Astrocyte (in vitro differentiated cells and primary cell): ENCODE measurements around the gene CTSD. TPM values are rescaled to one million over a fixed set of nuclear protein-coding genes. Genes with fewer than 3 reads are reported as not detected.

Experiments
- DNase-seq: peaks from one replicate; pipeline ENCODE4 v3.0.0-alpha.2; 2010; ENCODE audit warnings: low read depth
- FAIRE-seq: peaks from 2 replicates; lab custom pipeline; 2011; peaks lifted over from hg19 to GRCh38; lab: Jason Lieb, UNC
- H2AFZ ChIP-seq: 2 replicates; pipeline ENCODE4 v1.6.0; 2012; ENCODE audit warnings: low read depth, low read length, inconsistent platforms
- H3K27ac ChIP-seq: 2 replicates; pipeline ENCODE4 v1.5.1; 2011; ENCODE audit warnings: low read depth, low read length, inconsistent platforms
- H3K27me3 ChIP-seq: 2 replicates; pipeline ENCODE4 v1.6.0; 2011; ENCODE audit warnings: low read length, inconsistent platforms; ENCODE audit not compliant: insufficient read depth
- H3K36me3 ChIP-seq: 2 replicates; pipeline ENCODE4 v1.5.1; 2011; ENCODE audit warnings: low read length, inconsistent platforms; ENCODE audit not compliant: insufficient read depth
- H3K4me1 ChIP-seq: 2 replicates; pipeline ENCODE4 v1.5.1; 2011; ENCODE audit warnings: low read length, inconsistent platforms; ENCODE audit not compliant: insufficient read depth
- H3K4me2 ChIP-seq: 2 replicates; pipeline ENCODE4 v1.6.0; 2012; ENCODE audit warnings: low read length, inconsistent platforms
- H3K4me3 ChIP-seq: 2 replicates; pipeline ENCODE4 v1.5.1; 2011; ENCODE audit warnings: low read depth, mild to moderate bottlenecking, low read length, inconsistent platforms; ENCODE audit not compliant: insufficient read depth
- H3K79me2 ChIP-seq: 2 replicates; pipeline ENCODE4 v1.6.0; 2012; ENCODE audit warnings: mild to moderate bottlenecking, low read length, inconsistent platforms; ENCODE audit not compliant: insufficient read depth
- H3K9ac ChIP-seq: 2 replicates; pipeline ENCODE4 v1.6.0; 2012; ENCODE audit warnings: mild to moderate bottlenecking, low read length, inconsistent platforms
- H3K9me3 ChIP-seq: 2 replicates; pipeline ENCODE4 v1.5.1; 2012; ENCODE audit warnings: low read depth, mild to moderate bottlenecking, low read length, inconsistent platforms; ENCODE audit not compliant: insufficient read depth
- H4K20me1 ChIP-seq: 2 replicates; pipeline ENCODE4 v1.6.0; 2012; ENCODE audit warnings: low read length, inconsistent platforms; ENCODE audit not compliant: insufficient read depth
- H3K27ac Mint-ChIP-seq: one replicate; pipeline ENCODE4 v1.8.0; 2021; ENCODE audit warnings: mild to moderate bottlenecking, mixed read lengths; ENCODE audit not compliant: unreplicated experiment
- H3K27me3 Mint-ChIP-seq: one replicate; pipeline ENCODE4 v1.8.0; 2021; ENCODE audit warnings: low read depth, mixed read lengths; ENCODE audit not compliant: unreplicated experiment
- H3K36me3 Mint-ChIP-seq: one replicate; pipeline ENCODE4 v1.8.0; 2021; ENCODE audit warnings: low read depth, mixed read lengths; ENCODE audit not compliant: unreplicated experiment
- H3K4me1 Mint-ChIP-seq: one replicate; pipeline ENCODE4 v1.8.0; 2021; ENCODE audit warnings: low read depth, mixed read lengths; ENCODE audit not compliant: unreplicated experiment
- H3K4me3 Mint-ChIP-seq: one replicate; pipeline ENCODE4 v1.8.0; 2021; ENCODE audit warnings: mild to moderate bottlenecking, moderate library complexity, mixed read lengths; ENCODE audit not compliant: unreplicated experiment
- H3K9me3 Mint-ChIP-seq: one replicate; pipeline ENCODE4 v1.8.0; 2021; ENCODE audit warnings: mild to moderate bottlenecking, mixed read lengths; ENCODE audit not compliant: unreplicated experiment
- EZH2 ChIP-seq: IDR thresholded peaks from 2 replicates; pipeline ENCODE4 v1.6.1; 2012; ENCODE audit warnings: mild to moderate bottlenecking, low read length, inconsistent platforms; ENCODE audit not compliant: insufficient read depth
- total RNA-seq: library from RNA; stranded (reverse); gene quantifications from 2 replicates; pipeline ENCODE4 v1.2.1, GENCODE V29; 2021
- TF ChIP-seq, protein P1 (sequence below): IDR thresholded peaks from 2 replicates; pipeline ENCODE4 v1.5.1; 2011; ENCODE audit warnings: low read depth, mild to moderate bottlenecking, inconsistent platforms, low read length, moderate library complexity; ENCODE audit not compliant: insufficient read depth

CTSD gene
- total RNA-seq, 1 donor from 2014 or later, result 290 TPM

DNA sequence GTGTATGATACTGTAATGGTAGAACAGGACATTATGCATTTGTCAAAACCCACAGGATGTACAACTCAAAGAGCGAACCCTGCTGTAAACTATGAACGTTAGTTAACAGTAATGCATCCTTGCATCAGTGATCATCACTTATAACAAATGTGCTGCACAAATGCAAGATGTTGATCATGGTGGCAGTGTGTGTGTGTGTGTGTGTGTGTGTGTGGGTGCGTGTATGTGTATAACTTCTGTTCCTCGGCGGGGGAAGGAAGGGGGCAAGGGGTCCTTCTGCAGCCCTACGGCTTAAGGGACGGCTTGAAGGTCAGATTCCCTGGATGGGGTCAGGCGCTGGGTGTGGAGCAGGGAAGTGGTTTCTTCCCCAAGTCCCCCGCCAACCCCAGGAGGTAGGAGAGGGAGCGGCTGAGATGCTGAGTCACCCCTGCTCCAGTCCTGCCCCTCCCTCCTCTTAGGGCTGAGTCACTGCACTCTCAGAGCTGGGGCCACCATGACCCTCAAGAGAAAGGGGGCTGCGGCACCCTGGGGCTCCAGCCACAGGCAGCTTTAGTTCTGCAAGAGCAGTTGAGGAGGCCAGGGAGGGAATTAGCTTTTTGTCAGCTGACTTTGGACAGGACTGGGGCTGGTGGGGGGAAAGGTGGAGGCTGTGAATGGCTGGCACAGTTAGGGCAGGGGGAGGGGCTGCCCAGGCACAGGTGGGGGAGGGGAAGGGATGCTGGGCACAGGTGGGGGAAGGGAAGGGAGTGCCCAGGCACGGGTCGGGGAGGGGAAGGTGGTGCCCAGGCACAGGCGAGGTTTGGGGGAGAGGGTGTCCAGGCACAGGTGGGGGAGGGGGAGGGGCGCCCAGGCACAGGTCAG is 8.8 kb upstream of the CTSD start:
- FAIRE-seq, result peak; percentile 80

DNA sequence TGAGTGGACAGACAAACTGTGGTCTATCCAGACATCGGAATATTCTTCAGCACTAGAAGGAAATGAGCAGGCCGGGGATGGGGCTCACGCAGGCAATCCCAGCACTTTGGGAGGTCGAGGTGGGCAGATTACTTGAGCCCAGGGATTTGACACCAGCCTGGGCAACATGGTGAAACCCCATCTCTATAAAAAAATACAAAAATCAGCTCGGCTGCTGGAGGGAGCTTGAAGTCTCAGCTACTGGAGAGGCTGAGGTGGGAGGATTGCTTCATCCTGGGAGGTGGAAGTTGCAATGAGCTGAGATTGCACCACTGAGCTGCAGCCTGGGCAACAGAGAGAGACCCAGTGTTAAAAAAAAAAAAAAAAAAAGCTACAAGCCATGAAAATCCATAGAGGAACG is 8.0 kb upstream of the CTSD start:
- no peaks in the 10 kb centered on the region for H3K36me3 Mint-ChIP-seq
- H3K4me1 ChIP-seq, result peaks cover 18% of the 10 kb centered on the region
- no peaks in the 10 kb centered on the region for H3K27me3 ChIP-seq
- H3K79me2 ChIP-seq, result no peaks in the 10 kb centered on the region
- no peaks in the 10 kb centered on the region for H3K36me3 ChIP-seq
- no peak overlapping the region for H3K4me3 Mint-ChIP-seq
- H3K4me2 ChIP-seq, result peak overlapping the region; percentile 86
- no peak overlapping the region for H3K27ac ChIP-seq
- no peaks in the 10 kb centered on the region for H4K20me1 ChIP-seq
- H3K4me1 Mint-ChIP-seq, result peaks cover 35% of the 10 kb centered on the region
- no peak overlapping the region for H3K4me3 ChIP-seq
- no peak overlapping the region for H2AFZ ChIP-seq
- peaks cover 4% of the 10 kb centered on the region for H3K9me3 Mint-ChIP-seq
- H3K9me3 ChIP-seq, result no peaks in the 10 kb centered on the region
- TF ChIP-seq, protein P1, sequence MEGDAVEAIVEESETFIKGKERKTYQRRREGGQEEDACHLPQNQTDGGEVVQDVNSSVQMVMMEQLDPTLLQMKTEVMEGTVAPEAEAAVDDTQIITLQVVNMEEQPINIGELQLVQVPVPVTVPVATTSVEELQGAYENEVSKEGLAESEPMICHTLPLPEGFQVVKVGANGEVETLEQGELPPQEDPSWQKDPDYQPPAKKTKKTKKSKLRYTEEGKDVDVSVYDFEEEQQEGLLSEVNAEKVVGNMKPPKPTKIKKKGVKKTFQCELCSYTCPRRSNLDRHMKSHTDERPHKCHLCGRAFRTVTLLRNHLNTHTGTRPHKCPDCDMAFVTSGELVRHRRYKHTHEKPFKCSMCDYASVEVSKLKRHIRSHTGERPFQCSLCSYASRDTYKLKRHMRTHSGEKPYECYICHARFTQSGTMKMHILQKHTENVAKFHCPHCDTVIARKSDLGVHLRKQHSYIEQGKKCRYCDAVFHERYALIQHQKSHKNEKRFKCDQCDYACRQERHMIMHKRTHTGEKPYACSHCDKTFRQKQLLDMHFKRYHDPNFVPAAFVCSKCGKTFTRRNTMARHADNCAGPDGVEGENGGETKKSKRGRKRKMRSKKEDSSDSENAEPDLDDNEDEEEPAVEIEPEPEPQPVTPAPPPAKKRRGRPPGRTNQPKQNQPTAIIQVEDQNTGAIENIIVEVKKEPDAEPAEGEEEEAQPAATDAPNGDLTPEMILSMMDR, result no peak
- no peak for TF ChIP-seq EZH2
- no peak for FAIRE-seq
- no peak overlapping the region for H3K9ac ChIP-seq
- peak; percentile 38 for DNase-seq
- peaks cover 11% of the 10 kb centered on the region for H3K27me3 Mint-ChIP-seq
- peak overlapping the region; percentile 35 for H3K27ac Mint-ChIP-seq

More for the DNA sequence above, 8.8 kb upstream of the CTSD start:
- H3K4me1 Mint-ChIP-seq, result peaks cover 35% of the 10 kb centered on the region
- Histone ChIP-seq H3K4me2 (peak overlapping the region; percentile 86), H3K9me3 (no peaks in the 10 kb centered on the region), H3K4me1 (peaks cover 18% of the 10 kb centered on the region), H3K27ac (peak overlapping the region; percentile 52), H3K4me3 (peak overlapping the region; percentile 26), H3K9ac (peak overlapping the region; percentile 51), H3K79me2 (no peaks in the 10 kb centered on the region), H4K20me1 (no peaks in the 10 kb centered on the region), H3K27me3 (no peaks in the 10 kb centered on the region), H2AFZ (peak overlapping the region; percentile 77), H3K36me3 (no peaks in the 10 kb centered on the region)
- peaks cover 14% of the 10 kb centered on the region for H3K27me3 Mint-ChIP-seq
- H3K27ac Mint-ChIP-seq, result peak overlapping the region; percentile 84
- no peaks in the 10 kb centered on the region for H3K36me3 Mint-ChIP-seq
- TF ChIP-seq, protein P1, result no peak
- no peak for TF ChIP-seq EZH2
- no peak overlapping the region for H3K4me3 Mint-ChIP-seq
- peaks cover 7% of the 10 kb centered on the region for H3K9me3 Mint-ChIP-seq
- DNase-seq, result peak; percentile 89

DNA sequence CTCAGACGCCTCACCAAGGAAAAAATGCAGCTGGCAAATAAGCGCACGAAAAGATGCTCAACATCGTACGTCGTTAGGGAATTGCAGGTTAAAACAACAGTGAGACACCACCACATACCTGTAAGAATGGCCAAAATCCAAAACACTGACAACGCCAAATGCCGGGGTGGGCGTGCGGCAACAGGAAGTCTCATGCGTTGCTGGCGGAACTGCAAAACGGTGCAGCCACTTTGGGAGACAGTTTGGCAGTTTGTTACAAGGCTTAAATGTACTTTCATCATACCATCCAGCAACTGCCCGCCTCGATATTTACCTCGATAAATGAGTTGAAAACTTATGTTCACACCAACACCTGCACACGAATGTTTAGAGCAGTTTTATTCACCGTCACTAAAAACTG is 7.5 kb upstream of the CTSD start:
- Histone ChIP-seq H3K9ac (no peak overlapping the region), H3K27ac (no peak overlapping the region), H3K4me3 (no peak overlapping the region), H4K20me1 (no peaks in the 10 kb centered on the region), H3K36me3 (no peaks in the 10 kb centered on the region), H2AFZ (no peak overlapping the region), H3K4me1 (peaks cover 18% of the 10 kb centered on the region), H3K79me2 (no peaks in the 10 kb centered on the region), H3K27me3 (no peaks in the 10 kb centered on the region), H3K4me2 (peak overlapping the region; percentile 86), H3K9me3 (no peaks in the 10 kb centered on the region)
- TF ChIP-seq EZH2, result no peak
- TF ChIP-seq, protein P1, result no peak
- H3K9me3 Mint-ChIP-seq, result peaks cover 3% of the 10 kb centered on the region
- peaks cover 9% of the 10 kb centered on the region for H3K27me3 Mint-ChIP-seq
- no peaks in the 10 kb centered on the region for H3K36me3 Mint-ChIP-seq
- no peak overlapping the region for H3K27ac Mint-ChIP-seq
- no peak overlapping the region for H3K4me3 Mint-ChIP-seq
- DNase-seq (no peak), FAIRE-seq (no peak)
- H3K4me1 Mint-ChIP-seq, result peaks cover 35% of the 10 kb centered on the region
